HUES64 (cell line): ENCODE data around the gene USH1C.

Source experiments
- H3K27ac ChIP-seq: 2 replicates; pipeline ENCODE4 v1.7.0; 2013; ENCODE audit warnings: low read depth, low read length, inconsistent platforms
- H3K27me3 ChIP-seq: 2 replicates; pipeline ENCODE4 v1.6.1; 2013; ENCODE audit warnings: mild to moderate bottlenecking, low read length; ENCODE audit not compliant: insufficient read depth
- H3K36me3 ChIP-seq: 2 replicates; pipeline ENCODE4 v1.6.1; 2013; ENCODE audit warnings: mild to moderate bottlenecking, low read length; ENCODE audit not compliant: insufficient read depth
- H3K4me1 ChIP-seq: 2 replicates; pipeline ENCODE4 v1.6.1; 2013; ENCODE audit warnings: mild to moderate bottlenecking, low read length, moderate library complexity; ENCODE audit not compliant: insufficient read depth
- H3K4me3 ChIP-seq: 2 replicates; pipeline ENCODE4 v1.5.1; 2013; ENCODE audit warnings: mild to moderate bottlenecking, low read length, moderate library complexity
- H3K9ac ChIP-seq: 2 replicates; pipeline ENCODE4 v1.6.1; 2013; ENCODE audit warnings: mild to moderate bottlenecking, low read depth, low read length
- H3K9me3 ChIP-seq: 2 replicates; pipeline ENCODE4 v1.6.1; 2013; ENCODE audit warnings: low read depth, low read length; ENCODE audit not compliant: insufficient read depth
- WGBS: fragments of 150-250, 120-280 bp; methylation state at CpG from one replicate; pipeline ENCODE4 v1.1.7; 2013; ENCODE audit warnings: missing lambda C conversion rate; 5-methylcytosine and 5-hydroxymethylcytosine counted together

Gene USH1C

GRCh38 chr11:17468122-17468521 lies 76.1 kb downstream of the USH1C start:
- Histone ChIP-seq H3K27ac (no peak overlapping the region), H3K27me3 (peaks cover 7% of the 10 kb centered on the region), H3K4me1 (no peaks in the 10 kb centered on the region), H3K9me3 (no peaks in the 10 kb centered on the region), H3K9ac (no peak overlapping the region), H3K36me3 (no peaks in the 10 kb centered on the region), H3K4me3 (no peak overlapping the region)
- WGBS: 95% methylated on average over 4 of the region's 4 CpGs

DNA sequence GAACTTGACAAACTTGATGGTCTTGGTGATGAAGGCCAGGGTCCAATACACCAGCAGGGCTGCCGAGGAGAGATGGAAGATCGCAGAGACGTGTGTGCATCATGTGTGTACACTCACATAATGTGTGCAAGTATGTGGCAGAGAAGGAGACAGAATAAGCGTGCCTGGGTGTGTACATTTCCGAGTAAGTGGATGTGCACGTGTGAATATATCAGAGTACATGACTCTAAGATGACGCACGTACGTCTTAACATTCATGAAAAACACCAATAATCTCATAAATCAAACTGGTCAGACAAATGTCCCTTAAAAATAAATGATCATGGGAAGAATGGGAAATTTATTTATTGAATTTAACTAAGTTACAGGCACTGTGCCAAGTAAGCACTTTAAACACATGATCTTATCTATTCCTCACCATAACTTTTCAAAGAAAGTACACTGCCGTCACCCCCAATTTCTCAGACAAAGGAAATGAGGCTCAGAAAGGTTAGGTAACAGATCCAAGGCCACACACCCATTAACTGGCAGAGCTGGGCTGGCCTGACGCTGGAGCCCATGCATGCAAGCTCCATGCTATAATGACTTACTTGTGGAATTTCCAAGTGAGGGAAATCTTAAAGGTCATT lies 80.6 kb downstream of the USH1C start:
- Histone ChIP-seq H3K36me3 (no peaks in the 10 kb centered on the region), H3K9ac (no peak overlapping the region), H3K27me3 (no peaks in the 10 kb centered on the region; the same call in 1 of the 2 replicates), H3K27ac (no peak overlapping the region), H3K4me3 (no peak overlapping the region), H3K4me1 (no peaks in the 10 kb centered on the region; the same call in 1 of the 2 replicates), H3K9me3 (no peaks in the 10 kb centered on the region)
- 95% methylated on average over 8 of the region's 11 CpGs for WGBS

- Histone ChIP-seq H3K9me3 (no peaks in the 10 kb centered on the region), H3K27ac (no peak overlapping the region), H3K9ac (no peak overlapping the region), H3K4me3 (no peak overlapping the region), H3K36me3 (no peaks in the 10 kb centered on the region), H3K27me3 (no peaks in the 10 kb centered on the region; the same call in 1 of the 2 replicates), H3K4me1 (peaks cover 5% of the 10 kb centered on the region)
- 79% methylated on average over 11 of the region's 13 CpGs for WGBS
Measured at GRCh38 chr11:17462940-17463339, 81.3 kb downstream of the USH1C start.

DNA sequence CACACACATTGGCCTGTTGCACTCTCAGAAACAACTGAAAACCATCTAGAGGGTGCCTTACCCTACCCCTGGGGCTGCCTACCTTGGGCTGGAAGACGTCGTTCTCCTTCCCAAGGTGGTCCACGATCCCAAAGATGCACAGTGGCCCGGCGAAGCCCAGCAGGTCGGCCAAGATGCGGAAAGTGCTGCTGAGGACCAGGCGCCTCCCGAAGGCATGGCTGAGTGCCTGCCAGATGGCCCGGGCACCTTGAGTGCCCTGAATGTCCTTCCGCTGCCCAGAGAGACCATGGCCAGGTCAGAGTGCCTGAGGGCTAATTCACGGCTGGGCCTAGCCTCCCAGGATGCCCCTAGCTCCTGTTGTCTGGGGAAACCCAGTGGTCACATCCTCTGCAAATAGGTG lies 83.8 kb downstream of the USH1C start:
- no peak overlapping the region for H3K4me3 ChIP-seq
- 96% methylated on average over 12 of the region's 12 CpGs for WGBS
- no peaks in the 10 kb centered on the region for H3K36me3 ChIP-seq
- peaks cover 15% of the 10 kb centered on the region for H3K4me1 ChIP-seq
- H3K9ac ChIP-seq: no peak overlapping the region
- no peaks in the 10 kb centered on the region; the same call in 1 of the 2 replicates for H3K27me3 ChIP-seq
- H3K9me3 ChIP-seq: no peaks in the 10 kb centered on the region
- no peak overlapping the region for H3K27ac ChIP-seq

GRCh38 chr11:17459236-17459896 lies 84.8 kb downstream of the USH1C start:
- Histone ChIP-seq H3K36me3 (no peaks in the 10 kb centered on the region), H3K27me3 (no peaks in the 10 kb centered on the region), H3K4me1 (peaks cover 15% of the 10 kb centered on the region), H3K9ac (no peak overlapping the region), H3K4me3 (no peak overlapping the region), H3K27ac (no peak overlapping the region), H3K9me3 (no peaks in the 10 kb centered on the region)
- 86% methylated on average over 9 of the region's 9 CpGs for WGBS

- peaks cover 15% of the 10 kb centered on the region for H3K4me1 ChIP-seq
- H3K4me3 ChIP-seq: no peak overlapping the region
- H3K9me3 ChIP-seq: no peaks in the 10 kb centered on the region
- no peak overlapping the region for H3K9ac ChIP-seq
- 83% methylated on average over 8 of the region's 8 CpGs for WGBS
- no peaks in the 10 kb centered on the region for H3K36me3 ChIP-seq
- H3K27ac ChIP-seq: no peak overlapping the region
- no peaks in the 10 kb centered on the region for H3K27me3 ChIP-seq
Measured at GRCh38 chr11:17458268-17458667, 85.9 kb downstream of the USH1C start.

GRCh38 chr11:17457396-17458173 lies 86.6 kb downstream of the USH1C start:
- Histone ChIP-seq H3K27me3 (no peaks in the 10 kb centered on the region), H3K9ac (no peak overlapping the region), H3K4me1 (peaks cover 15% of the 10 kb centered on the region), H3K36me3 (no peaks in the 10 kb centered on the region), H3K4me3 (no peak overlapping the region), H3K9me3 (no peaks in the 10 kb centered on the region), H3K27ac (no peak overlapping the region)
- whole genome bisulfite sequencing: 70% methylated on average over 8 of the region's 8 CpGs

DNA sequence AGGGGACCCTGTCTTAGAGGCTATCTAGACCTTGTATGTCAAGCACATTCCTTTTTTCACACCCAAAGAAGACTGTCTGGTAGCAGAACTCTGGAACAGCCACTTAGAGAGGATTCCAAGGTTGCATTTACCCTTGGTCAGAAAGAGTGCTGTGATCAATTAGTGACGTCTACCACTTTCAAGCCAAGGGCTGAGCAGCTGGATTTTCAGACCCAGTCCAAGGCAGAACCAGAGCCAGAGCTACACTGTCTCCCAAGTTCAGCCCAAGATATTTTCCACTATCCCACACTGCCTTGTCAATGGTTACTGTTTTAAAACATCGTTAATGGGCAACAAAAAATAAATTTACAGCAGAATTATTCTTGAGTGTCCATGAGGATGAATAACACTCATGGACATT lies 91.5 kb downstream of the USH1C start:
- Histone ChIP-seq H3K4me1 (peaks cover 7% of the 10 kb centered on the region; the same call in 1 of the 2 replicates), H3K27ac (no peak overlapping the region), H3K27me3 (no peaks in the 10 kb centered on the region), H3K4me3 (no peak overlapping the region), H3K36me3 (no peaks in the 10 kb centered on the region), H3K9me3 (no peaks in the 10 kb centered on the region), H3K9ac (no peak overlapping the region)
- WGBS: 99% methylated on average over 2 of the region's 2 CpGs

GRCh38 chr11:17449158-17449557 lies 95.1 kb downstream of the USH1C start:
- Histone ChIP-seq H3K36me3 (no peaks in the 10 kb centered on the region), H3K27me3 (no peaks in the 10 kb centered on the region), H3K9me3 (no peaks in the 10 kb centered on the region), H3K9ac (no peak overlapping the region), H3K27ac (no peak overlapping the region), H3K4me3 (no peak overlapping the region), H3K4me1 (no peaks in the 10 kb centered on the region)
- whole genome bisulfite sequencing: 91% methylated on average over 8 of the region's 8 CpGs

GRCh38 chr11:17446482-17446881 lies 97.7 kb downstream of the USH1C start:
- Histone ChIP-seq H3K36me3 (no peaks in the 10 kb centered on the region), H3K4me3 (no peak overlapping the region), H3K9me3 (no peaks in the 10 kb centered on the region), H3K27me3 (no peaks in the 10 kb centered on the region), H3K9ac (no peak overlapping the region), H3K27ac (no peak overlapping the region), H3K4me1 (no peaks in the 10 kb centered on the region)
- 85% methylated on average over 2 of the region's 2 CpGs for WGBS

DNA sequence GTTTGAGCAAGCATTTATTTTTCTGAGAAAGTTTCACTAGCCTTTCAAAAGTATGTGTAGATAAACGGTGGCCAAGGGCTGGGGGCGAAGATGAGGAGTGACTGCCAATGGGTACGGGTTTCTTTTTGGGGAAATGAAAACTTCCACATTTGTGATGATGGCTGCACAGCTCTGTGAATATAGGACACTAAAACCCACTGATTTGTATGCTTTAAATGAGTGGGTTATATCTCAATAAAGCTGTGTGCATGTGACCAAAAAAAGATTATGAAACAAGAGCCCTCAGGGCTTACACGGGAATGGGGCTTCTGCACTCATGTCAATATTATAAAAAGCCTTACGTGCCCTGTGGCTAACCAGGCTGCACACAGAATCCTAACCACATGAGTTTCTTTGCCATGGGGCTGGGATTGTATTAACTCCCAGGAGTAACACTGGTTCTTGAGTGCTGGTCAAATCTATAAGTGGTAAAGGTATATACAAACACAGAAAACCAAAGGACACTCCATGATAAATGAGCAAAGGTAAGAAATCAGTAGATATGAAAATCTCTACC lies 98.9 kb downstream of the USH1C start:
- Histone ChIP-seq H3K4me3 (no peak overlapping the region), H3K9ac (no peak overlapping the region), H3K9me3 (no peaks in the 10 kb centered on the region), H3K36me3 (no peaks in the 10 kb centered on the region), H3K27me3 (peaks cover 4% of the 10 kb centered on the region), H3K27ac (no peak overlapping the region), H3K4me1 (no peaks in the 10 kb centered on the region)
- WGBS: 94% methylated on average over 5 of the region's 5 CpGs
